IPS DF 4.7 (cell line): ENCODE data around the gene ITGB3BP.
"Not testable (repeated sequence)": the region's sequence is repeated elsewhere in the genome, so short reads cannot be mapped to it uniquely, and the experiment has no call there.

Source experiments
- DNase-seq: peaks from one replicate; pipeline ENCODE4 v3.0.0-alpha.2; 2013; ENCODE audit warnings: low spot score; ENCODE audit errors: extremely low read depth

The ITGB3BP gene

GRCh38 chr1:63522891-63523728 lies at the start of gene ITGB3BP, which contains the start of gene EFCAB7:
ITGB3BP (minus strand) TSS chr1:63523225; CDS start chr1:63523133, 92 bp downstream.
EFCAB7 (plus strand) TSS chr1:63523525; CDS start chr1:63525573, 2,048 bp downstream.
- DNase-seq: peak; percentile 89

GRCh38 chr1:63572686-63573085 lies 49.7 kb upstream of the ITGB3BP start:
- not testable (repeated sequence) for DNase-seq

GRCh38 chr1:63569640-63570316 lies 46.8 kb upstream of the ITGB3BP start:
- no peak for DNase-seq

GRCh38 chr1:63569068-63569467 lies 46.0 kb upstream of the ITGB3BP start:
- no peak for DNase-seq

GRCh38 chr1:63563745-63564144 lies 40.7 kb upstream of the ITGB3BP start:
- no peak for DNase-seq

- DNase-seq: no peak
Observed at GRCh38 chr1:63559357-63559756, 36.3 kb upstream of the ITGB3BP start.

- no peak for DNase-seq
Observed at GRCh38 chr1:63557365-63557987, 34.5 kb upstream of the ITGB3BP start.

GRCh38 chr1:63555480-63555879 lies 32.5 kb upstream of the ITGB3BP start:
- DNase-seq: no peak

- no peak for DNase-seq
Observed at GRCh38 chr1:63548877-63549276, 25.9 kb upstream of the ITGB3BP start.

GRCh38 chr1:63548303-63548702 lies 25.3 kb upstream of the ITGB3BP start:
- no peak for DNase-seq

- DNase-seq: no peak
Observed at GRCh38 chr1:63547621-63548294, 24.7 kb upstream of the ITGB3BP start.

- DNase-seq: no peak
Observed at GRCh38 chr1:63545780-63546179, 22.8 kb upstream of the ITGB3BP start.

- no peak for DNase-seq
Observed at GRCh38 chr1:63537940-63538339, 14.9 kb upstream of the ITGB3BP start.

GRCh38 chr1:63537006-63537405 lies 14.0 kb upstream of the ITGB3BP start:
- DNase-seq: no peak

- no peak for DNase-seq
Observed at GRCh38 chr1:63534406-63534805, 11.4 kb upstream of the ITGB3BP start.

- DNase-seq: no peak
Observed at GRCh38 chr1:63533931-63534330, 10.9 kb upstream of the ITGB3BP start.

GRCh38 chr1:63532727-63533126 lies 9.7 kb upstream of the ITGB3BP start:
- DNase-seq: no peak

- no peak for DNase-seq
Observed at GRCh38 chr1:63524201-63524600, 1.2 kb upstream of the ITGB3BP start.

- no peak for DNase-seq
Observed at GRCh38 chr1:63523738-63524137, 713 bp upstream of the ITGB3BP start.

GRCh38 chr1:63516629-63517028 lies 6.4 kb downstream of the ITGB3BP start:
- no peak for DNase-seq

- DNase-seq: no peak
Observed at GRCh38 chr1:63512584-63512983, 10.4 kb downstream of the ITGB3BP start.

GRCh38 chr1:63509718-63510117 lies 13.3 kb downstream of the ITGB3BP start:
- no peak for DNase-seq
